IMR-90 (cell line): ENCODE measurements around the gene PACC1. TPM values are rescaled to one million over a fixed set of nuclear protein-coding genes. Genes with fewer than 3 reads are reported as not detected.

Experiments used
- CHD1 ChIP-seq: IDR thresholded peaks from 2 replicates; pipeline ENCODE4 v1.6.1; 2012; ENCODE audit warnings: low read depth, low read length, improper control_type of control experiment
- FOS ChIP-seq: fragments of 150-350 bp; IDR thresholded peaks from 2 replicates; pipeline ENCODE4 v1.6.1; 2016; ENCODE audit warnings: low read depth, low read length
- NFE2L2 ChIP-seq: fragments of 150-350 bp; IDR thresholded peaks from 2 replicates; pipeline ENCODE4 v1.6.1; 2016; ENCODE audit warnings: low read depth, mild to moderate bottlenecking, low read length
- SMC3 ChIP-seq: fragments of 150-350 bp; IDR thresholded peaks from 2 replicates; pipeline ENCODE4 v1.6.1; 2016; ENCODE audit warnings: low read depth, mild to moderate bottlenecking, antibody characterized with exemption, low read length, moderate library complexity
- polyA plus RNA-seq, 3 experiments: library from polyadenylated mRNA; depleted of rRNA; stranded (reverse); fragments of >200 nt; gene quantifications; 2 replicates each; pipeline ENCODE4 v1.2.3, GENCODE V29; 2012; ENCODE audit warnings: low replicate concordance in 1 of 3
- total RNA-seq: library from RNA; depleted of rRNA; stranded (reverse); fragments of >200 nt; gene quantifications from 2 replicates; pipeline ENCODE4 v1.2.3, GENCODE V29; 2012

Gene PACC1
- total and polyA plus RNA-seq, 2 of the 4 experiments (the other 2 are of a cell fraction), result 8.6 to 13.4 TPM

DNA sequence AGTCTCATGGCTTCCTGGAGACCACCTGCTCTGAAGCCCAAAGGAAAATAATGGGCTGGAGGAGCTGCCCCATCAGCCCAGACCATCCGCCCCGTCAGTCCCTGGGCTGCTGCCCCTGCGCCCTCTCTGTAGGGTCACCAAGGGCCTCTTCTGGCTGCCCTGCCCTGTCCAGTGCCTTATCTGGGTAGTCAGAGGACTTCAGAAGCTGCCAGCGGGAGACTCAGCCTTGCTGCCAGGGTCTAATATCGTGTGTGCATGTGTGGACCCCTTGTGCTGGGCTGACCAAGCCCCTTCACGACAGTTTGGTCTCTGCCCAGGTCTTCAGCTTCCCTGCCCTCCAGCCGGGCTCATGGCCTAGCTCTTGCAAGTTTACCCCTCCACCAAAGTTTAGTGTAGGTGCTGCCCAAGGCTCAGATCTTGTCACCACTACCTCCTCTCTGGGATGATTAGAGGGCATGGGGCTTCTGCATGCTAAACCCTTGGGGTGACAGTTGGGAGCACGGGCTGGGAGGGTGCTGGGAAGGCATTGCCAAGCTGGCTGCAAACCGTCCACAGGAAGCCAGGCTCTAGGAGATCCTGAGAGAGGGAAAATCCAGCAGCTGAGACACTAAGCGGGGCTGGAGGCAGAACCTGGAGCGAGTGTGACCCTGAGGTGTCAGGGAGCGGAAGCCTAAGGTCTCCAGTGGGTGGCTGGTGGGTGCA is 38.6 kb upstream of the PACC1 start (continued):
- no peak for TF ChIP-seq CHD1
- TF ChIP-seq FOS, result no peak
- TF ChIP-seq SMC3, result no peak
- TF ChIP-seq NFE2L2, result no peak
